HCT116 (cell line): Measurements from ENCODE around the gene CD82. TPM values are rescaled to one million over a fixed set of nuclear protein-coding genes. Genes with fewer than 3 reads are reported as not detected.

Experiments used
- ATAC-seq: fragments of 200-7000 bp; cut with Tn5 transposase; 2 replicates; pipeline ENCODE4 v1.9.1; 2020; ENCODE audit warnings: mild to moderate bottlenecking, moderate library complexity
- BruUV-seq: library from RNA; stranded (reverse); fragments of 400-500 nt; replicated peaks from 2 replicates; lab custom pipeline; 2021; lab: Mats Ljungman, UMichigan
- CTCF ChIA-PET: fragments of 300-600 bp; sonication (Branson Sonifier 250); formaldehyde crosslinking; loops from one replicate; lab custom pipeline; 2021; ENCODE audit warnings: antibody characterized with exemption; lab: Charles Lee
- POLR2A ChIA-PET: fragments of 300-600, 350-600 bp; sonication (Branson Sonifier 250); formaldehyde crosslinking; loops from one replicate; lab custom pipeline; 2021; ENCODE audit warnings: antibody characterized with exemption; lab: Charles Lee
- RAD21 ChIA-PET, 2 experiments: fragments of 300-600 bp; sonication (Branson Sonifier 250); formaldehyde crosslinking; loops; one replicate each; lab custom pipeline; 2023; ENCODE audit warnings: low total read pairs in 2 of 2; ENCODE audit not compliant: uncharacterized antibody in 2 of 2, unreplicated experiment in 2 of 2, low non-redundant PET in 1 of 2; lab: Charles Lee
- DNase-seq: peaks from one replicate; pipeline ENCODE4 v3.0.0-alpha.2; 2010; ENCODE audit warnings: low read depth, low spot score
- H2AFZ ChIP-seq: fragments of 200-600 bp; shearing (Covaris generic), sonication (generic); 2 replicates; pipeline ENCODE4 v1.6.1; 2017; ENCODE audit warnings: low read depth, mixed run types, mixed read lengths, antibody characterized with exemption, low read length; ENCODE audit not compliant: poor library complexity, severe bottlenecking
- H3K27ac ChIP-seq: 2 replicates; pipeline ENCODE4 v1.5.1; 2012; ENCODE audit warnings: low read depth, low read length
- H3K27me3 ChIP-seq: fragments of 200-600 bp; sonication (generic); 2 replicates; pipeline ENCODE4 v1.6.1; 2016; ENCODE audit warnings: mixed run types, low read length, mixed read lengths; ENCODE audit not compliant: insufficient read depth
- H3K36me3 ChIP-seq, 2 experiments: fragments of 200-500 bp in 1 of 2; fragments of 200-600 bp in 1 of 2; sonication (Bioruptor generic) in 1 of 2; sonication (generic) in 1 of 2; 2 replicates each; pipeline versions ENCODE4 v1.5.1 to v1.6.1; 2014 to 2016; ENCODE audit warnings: low read length in 2 of 2, inconsistent platforms in 1 of 2, mixed read lengths in 1 of 2, mixed run types in 1 of 2; ENCODE audit not compliant: insufficient read depth in 2 of 2, control insufficient read depth in 1 of 2
- H3K4me1 ChIP-seq, 2 experiments: fragments of 200-600 bp in 1 of 2; sonication (generic) in 1 of 2; 2 replicates each; pipeline versions ENCODE4 v1.5.1 to v1.6.1; 2012 to 2017; ENCODE audit warnings: low read length in 2 of 2, inconsistent platforms in 1 of 2, mild to moderate bottlenecking in 1 of 2, mixed read lengths in 1 of 2, mixed run types in 1 of 2, moderate library complexity in 1 of 2; ENCODE audit not compliant: insufficient read depth in 2 of 2, control insufficient read depth in 1 of 2
- H3K4me2 ChIP-seq: fragments of 200-600 bp; sonication (generic); 2 replicates; pipeline ENCODE4 v1.6.1; 2017; ENCODE audit warnings: mixed run types, low read length, mixed read lengths
- H3K4me3 ChIP-seq, 2 experiments: fragments of 200-600 bp in 1 of 2; sonication (generic) in 1 of 2; replicated peaks in 1 of 2; 2 replicates each; pipeline ENCODE4 v1.5.1; 2011 to 2016; ENCODE audit warnings: low read length in 2 of 2, control low read depth in 1 of 2, low read depth in 1 of 2, mild to moderate bottlenecking in 1 of 2, mixed read lengths in 1 of 2, mixed run types in 1 of 2
- H3K79me2 ChIP-seq: fragments of 200-600 bp; sonication (generic); 2 replicates; pipeline ENCODE4 v1.6.1; 2017; ENCODE audit warnings: mild to moderate bottlenecking, mixed run types, low read length, moderate library complexity, mixed read lengths; ENCODE audit not compliant: insufficient read depth
- H3K9ac ChIP-seq: fragments of 200-600 bp; sonication (generic); 2 replicates; pipeline ENCODE4 v1.6.1; 2016; ENCODE audit warnings: low read length, mixed read lengths
- H3K9me2 ChIP-seq: fragments of 200-600 bp; sonication (generic), shearing (Covaris generic); 2 replicates; pipeline ENCODE4 v1.6.1; 2017; ENCODE audit warnings: mixed run types, mild to moderate bottlenecking, moderate library complexity; ENCODE audit not compliant: insufficient read depth
- H3K9me3 ChIP-seq, 2 experiments: fragments of 200-500 bp in 1 of 2; fragments of 200-600 bp in 1 of 2; sonication (Bioruptor generic) in 1 of 2; sonication (generic) in 1 of 2; 2 replicates each; pipeline ENCODE4 v1.6.1; 2014 to 2017; ENCODE audit warnings: low read length in 2 of 2, mixed read lengths in 2 of 2, inconsistent platforms in 1 of 2, low read depth in 1 of 2, mild to moderate bottlenecking in 1 of 2, mixed run types in 1 of 2, moderate library complexity in 1 of 2; ENCODE audit not compliant: control insufficient read depth in 1 of 2, insufficient read depth in 1 of 2
- H4K20me1 ChIP-seq: fragments of 200-600 bp; sonication (generic), shearing (Covaris generic); 2 replicates; pipeline ENCODE4 v1.6.1; 2017; ENCODE audit warnings: mixed run types, mild to moderate bottlenecking, moderate library complexity; ENCODE audit not compliant: insufficient read depth
- ATF3 ChIP-seq: IDR thresholded peaks from 2 replicates; pipeline ENCODE4 v1.6.1; 2012
- CEBPB ChIP-seq: IDR thresholded peaks from 2 replicates; pipeline ENCODE4 v1.6.1; 2012; ENCODE audit warnings: low read depth
- CTCF ChIP-seq, 3 experiments: fragments of 200-600 bp in 1 of 3; sonication (generic) in 1 of 3; IDR thresholded peaks in 2 of 3; conservative IDR thresholded peaks in 1 of 3; 2 replicates each; pipeline ENCODE4 v1.5.1; 2012 to 2017; ENCODE audit warnings: low read depth in 2 of 3, low read length in 2 of 3, antibody characterized with exemption in 1 of 3, borderline replicate concordance in 1 of 3, control low read depth in 1 of 3, mild to moderate bottlenecking in 1 of 3, mixed read lengths in 1 of 3, mixed run types in 1 of 3, moderate library complexity in 1 of 3; ENCODE audit not compliant: insufficient read depth in 1 of 3
- EGR1 ChIP-seq: IDR thresholded peaks from 2 replicates; pipeline ENCODE4 v1.6.1; 2012; ENCODE audit warnings: low read depth
- ELF1 ChIP-seq: IDR thresholded peaks from 2 replicates; pipeline ENCODE4 v1.6.1; 2012; ENCODE audit warnings: low read depth, borderline replicate concordance
- EZH2 ChIP-seq: fragments of 200-600 bp; sonication (generic); IDR thresholded peaks from 2 replicates; pipeline ENCODE4 v1.6.1; 2017; ENCODE audit warnings: antibody characterized with exemption, mixed run types
- EZH2phosphoT487 ChIP-seq: fragments of 200-600 bp; IDR thresholded peaks from 2 replicates; pipeline ENCODE4 v1.6.1; 2018; ENCODE audit warnings: antibody characterized with exemption, borderline replicate concordance
- FOSL1 ChIP-seq: IDR thresholded peaks from 2 replicates; pipeline ENCODE4 v1.6.1; 2012; ENCODE audit warnings: low read depth
- JUND ChIP-seq: IDR thresholded peaks from 2 replicates; pipeline ENCODE4 v1.6.1; 2012
- MAX ChIP-seq: IDR thresholded peaks from 2 replicates; pipeline ENCODE4 v1.6.1; 2012
- POLR2A ChIP-seq: IDR thresholded peaks from 2 replicates; pipeline ENCODE4 v1.7.0; 2011; ENCODE audit warnings: borderline replicate concordance; ENCODE audit not compliant: insufficient read depth, insufficient read length; ENCODE audit errors: extremely low read depth
- POLR2AphosphoS5 ChIP-seq: IDR thresholded peaks from 2 replicates; pipeline ENCODE4 v1.6.1; 2011; ENCODE audit warnings: mild to moderate bottlenecking, low read depth, low read length, moderate library complexity
- REST ChIP-seq: IDR thresholded peaks from 2 replicates; pipeline ENCODE4 v1.6.1; 2012; ENCODE audit warnings: low read depth
- SIN3A ChIP-seq: IDR thresholded peaks from 2 replicates; pipeline ENCODE4 v1.6.1; 2012; ENCODE audit warnings: low read depth
- SP1 ChIP-seq: IDR thresholded peaks from 2 replicates; pipeline ENCODE4 v1.6.1; 2012; ENCODE audit warnings: low read depth
- TCF7L2 ChIP-seq: IDR thresholded peaks from 2 replicates; pipeline ENCODE4 v1.7.0; 2011; ENCODE audit warnings: borderline replicate concordance, inconsistent platforms; ENCODE audit not compliant: insufficient read depth, insufficient read length; ENCODE audit errors: extremely low read depth
- YY1 ChIP-seq: IDR thresholded peaks from 2 replicates; pipeline ENCODE4 v1.6.1; 2011; ENCODE audit warnings: low read length, low read depth, moderate library complexity, mild to moderate bottlenecking; ENCODE audit not compliant: insufficient replicate concordance; ENCODE audit errors: extremely low read depth
- ZBTB33 ChIP-seq: IDR thresholded peaks from 2 replicates; pipeline ENCODE4 v1.6.1; 2011; ENCODE audit warnings: mild to moderate bottlenecking, low read length, moderate library complexity; ENCODE audit not compliant: insufficient replicate concordance; ENCODE audit errors: extremely low read depth
- ZNF274 ChIP-seq: fragments of 200-500 bp; sonication (Bioruptor generic); IDR thresholded peaks from 2 replicates; pipeline ENCODE4 v1.6.1; 2014; ENCODE audit warnings: mild to moderate bottlenecking, low read depth, low read length, inconsistent platforms
- intact Hi-C: fragments of 100-400 bp; cut with micrococcal nuclease; formaldehyde crosslinking; loops from 2 replicates; pipeline ENCODE4 v1.10.0; 2022
- total RNA-seq: library from RNA; stranded (reverse); gene quantifications from one replicate; pipeline ENCODE4 v1.2.1, GENCODE V29; 2021; ENCODE audit not compliant: unreplicated experiment

The CD82 gene
- total RNA-seq, 1 experiment from 2014 or later: 16.7 TPM

- H3K4me2 ChIP-seq: no peak overlapping the region
- ChIA-PET POLR2A (no interaction called here), CTCF (no interaction called here), RAD21 (no interaction called here)
- H3K36me3 ChIP-seq: no peaks in the 10 kb centered on the region
- H3K27ac ChIP-seq: no peak overlapping the region
- H3K9ac ChIP-seq: no peak overlapping the region
- H3K27me3 ChIP-seq: no peaks in the 10 kb centered on the region
- H3K9me2 ChIP-seq: no peaks in the 10 kb centered on the region
- peaks cover 0 to 5% of the 10 kb centered on the region in 2 experiments; a peak in 1 of 4 replicates for H3K4me1 ChIP-seq
- H3K79me2 ChIP-seq: no peaks in the 10 kb centered on the region
- H2AFZ ChIP-seq: no peak overlapping the region
- H4K20me1 ChIP-seq: no peaks in the 10 kb centered on the region
- intact Hi-C loops: no loop called here
- no peaks in the 10 kb centered on the region for H3K9me3 ChIP-seq
- no peak for ATAC-seq
- no TSS peak for BruUV-seq
- DNase-seq: no peak
- TF ChIP-seq JUND: no peak
- TF ChIP-seq ELF1: no peak
- no peak for TF ChIP-seq REST
- no peak for TF ChIP-seq SP1
- no peak for TF ChIP-seq TCF7L2
- TF ChIP-seq ZNF274: no peak
- TF ChIP-seq EZH2phosphoT487: no peak
- TF ChIP-seq SIN3A: no peak
- TF ChIP-seq POLR2AphosphoS5: no peak
- no peak for TF ChIP-seq EGR1
- TF ChIP-seq CEBPB: no peak
- TF ChIP-seq POLR2A: no peak
- TF ChIP-seq FOSL1: no peak
- TF ChIP-seq ATF3: no peak
- no peak for TF ChIP-seq ZBTB33
- TF ChIP-seq YY1: no peak
- TF ChIP-seq EZH2: no peak
- TF ChIP-seq CTCF (IDR thresholded peaks at IDR 0.05 in 2 of 3, conservative IDR thresholded peaks at IDR 0.05 in 1 of 3; ENCODE audit: borderline replicate concordance in 1 of 3, insufficient read depth in 1 of 3, low read depth in 2 of 3, low read length in 2 of 3): no peak
- TF ChIP-seq MAX: no peak
- H3K4me3 ChIP-seq: no peak overlapping the region
These were observed 34.9 kb upstream of the CD82 start for GRCh38 chr11:44530413-44531115.
